HepG2 (cell line): Measurements from ENCODE around the gene CDC26. TPM values are rescaled to one million over a fixed set of nuclear protein-coding genes. Genes with fewer than 3 reads are reported as not detected.

Experiments used
- BORCS8-MEF2B ChIP-seq: sonication (generic); formaldehyde crosslinking; IDR thresholded peaks from 2 replicates; pipeline ENCODE4 v1.8.0; 2022; ENCODE audit warnings: mild to moderate bottlenecking, missing genetic modification reagents
- GATA4 ChIP-seq: sonication (generic); IDR thresholded peaks from 2 replicates; pipeline ENCODE4 v1.6.1; 2016; ENCODE audit warnings: antibody characterized with exemption, low read depth, borderline replicate concordance
- HNRNPUL1 ChIP-seq: fragments of 200-400 bp; formaldehyde crosslinking; IDR thresholded peaks from 2 replicates; pipeline ENCODE4 v1.6.1; 2017; ENCODE audit warnings: low read depth, mild to moderate bottlenecking, low read length, moderate library complexity
- MED13 ChIP-seq: sonication (generic); formaldehyde crosslinking; IDR thresholded peaks from 2 replicates; pipeline ENCODE4 v1.5.0; 2020; ENCODE audit warnings: missing genetic modification reagents
- PTBP1 ChIP-seq: fragments of 200-400 bp; formaldehyde crosslinking; IDR thresholded peaks from 2 replicates; pipeline ENCODE4 v1.6.1; 2018; ENCODE audit warnings: low read length, low read depth; ENCODE audit not compliant: poor library complexity, severe bottlenecking
- ZBTB42 ChIP-seq: sonication (generic); formaldehyde crosslinking; IDR thresholded peaks from 2 replicates; pipeline ENCODE4 v1.5.0; 2020; ENCODE audit warnings: mild to moderate bottlenecking, missing genetic modification reagents
- ZNF326 ChIP-seq: sonication (generic); formaldehyde crosslinking; IDR thresholded peaks from 2 replicates; pipeline ENCODE4 v1.4.0; 2020; ENCODE audit warnings: missing genetic modification reagents, borderline replicate concordance
- ZNF530 ChIP-seq: sonication (generic); formaldehyde crosslinking; IDR thresholded peaks from 2 replicates; pipeline ENCODE4 v1.5.0; 2020; ENCODE audit warnings: low read depth, mild to moderate bottlenecking, missing genetic modification reagents
- ZNF567 ChIP-seq: sonication (generic); formaldehyde crosslinking; IDR thresholded peaks from 2 replicates; pipeline ENCODE4 v1.8.1; 2023; ENCODE audit warnings: mild to moderate bottlenecking, missing genetic modification reagents, borderline replicate concordance
- ZNF605 ChIP-seq: sonication (generic); formaldehyde crosslinking; IDR thresholded peaks from 2 replicates; pipeline ENCODE4 v1.8.0; 2022; ENCODE audit warnings: mild to moderate bottlenecking, missing genetic modification reagents
- polyA plus RNA-seq, 8 experiments: library from polyadenylated mRNA; depleted of rRNA in 3 of 8; stranded (reverse) in 7 of 8; unstranded in 1 of 8; fragments of >200 nt; fragmentation: Illumina TruSeq in 4 of 8; extraction: Trizol in 4 of 8; gene quantifications; 2 replicates each; pipeline versions ENCODE4 v1.2.1 to v1.2.3, GENCODE V29; 2011 to 2016; ENCODE audit warnings: low read depth in 4 of 8, missing spikeins in 1 of 8, mixed read lengths in 1 of 8; ENCODE audit not compliant: insufficient read depth in 1 of 8
- total RNA-seq, 5 experiments: library from RNA; depleted of rRNA; stranded (reverse); fragments of >200 nt; fragmentation: Illumina TruSeq; extraction: Trizol; gene quantifications; 2 replicates each; pipeline ENCODE4 v1.2.3, GENCODE V29; 2016; ENCODE audit warnings: low read depth in 1 of 5
- TF ChIP-seq, protein P1 (sequence below): sonication (generic); formaldehyde crosslinking; IDR thresholded peaks from 2 replicates; pipeline ENCODE4 v1.4.0; 2020; ENCODE audit warnings: mild to moderate bottlenecking, missing genetic modification reagents
- TF ChIP-seq, protein P2 (sequence below): IDR thresholded peaks from 2 replicates; pipeline ENCODE4 v1.6.1; 2012; ENCODE audit warnings: low read length, improper control_type of control experiment
- TF ChIP-seq, protein P3 (sequence below): sonication (generic); formaldehyde crosslinking; IDR thresholded peaks from 2 replicates; pipeline ENCODE4 v1.4.0; 2020; ENCODE audit warnings: missing genetic modification reagents, mild to moderate bottlenecking, borderline replicate concordance

CDC26 gene
- total and polyA plus RNA-seq, 2 of the 13 experiments (the other 11 are each of a cell fraction or from before 2014, with no cell fraction given): 26.6 to 57.9 TPM

DNA sequence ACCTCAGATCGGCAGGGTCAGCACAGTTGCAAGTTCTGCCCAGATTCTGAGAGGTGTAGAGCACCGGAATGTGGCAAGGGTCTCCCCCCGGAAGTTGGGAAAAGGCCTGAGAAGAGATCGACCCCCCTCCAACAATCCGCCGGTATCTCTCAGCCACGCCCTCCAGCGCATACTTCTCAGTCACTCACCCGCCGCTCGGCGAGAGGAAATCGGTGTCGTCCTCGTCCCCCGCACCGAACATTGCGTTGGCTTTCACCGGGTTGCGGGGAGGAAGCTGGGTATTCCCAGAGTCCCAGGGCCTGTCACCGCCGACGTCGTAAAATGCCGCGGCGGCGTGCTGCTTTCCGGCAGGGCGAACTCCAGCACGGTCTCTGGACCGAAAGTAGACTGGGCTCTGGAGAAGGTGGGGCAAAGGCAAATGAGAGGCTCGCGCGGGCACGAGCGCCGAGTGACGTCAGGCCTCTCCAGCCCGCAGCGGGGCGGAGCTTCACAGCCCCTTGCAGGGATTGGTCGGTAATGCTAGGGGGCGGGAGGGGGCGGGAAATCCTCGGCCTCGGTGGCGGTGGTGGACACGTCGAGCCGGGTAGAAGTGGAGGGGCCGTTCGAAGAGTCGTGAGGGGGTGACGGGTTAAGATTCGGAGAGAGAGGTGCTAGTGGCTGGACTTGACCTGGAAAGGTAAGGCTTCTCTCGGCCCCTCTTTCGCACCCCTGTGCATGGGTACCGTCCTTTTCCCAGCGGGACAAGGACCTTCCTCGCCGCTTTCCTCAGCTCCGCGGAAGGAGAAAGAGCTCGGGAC lies 54.2 kb downstream of the CDC26 start, which contains the start of the genes FKBP15 and SLC31A1 (continued):
- TF ChIP-seq ZNF326 (no peak), BORCS8-MEF2B (CRISPR knock-in tag) (no peak; the same call in 1 of the 2 replicates), MED13 (CRISPR knock-in tag) (no peak), ZNF567 (CRISPR knock-in tag) (no peak), HNRNPUL1 (no peak), ZBTB42 (CRISPR knock-in tag) (0 out of 2 replicates have a peak, but pooled peaks have one; percentile 22), PTBP1 (no peak), GATA4 (no peak), ZNF530 (CRISPR knock-in tag) (no peak), ZNF605 (CRISPR knock-in tag) (no peak)
- TF ChIP-seq, protein P1, sequence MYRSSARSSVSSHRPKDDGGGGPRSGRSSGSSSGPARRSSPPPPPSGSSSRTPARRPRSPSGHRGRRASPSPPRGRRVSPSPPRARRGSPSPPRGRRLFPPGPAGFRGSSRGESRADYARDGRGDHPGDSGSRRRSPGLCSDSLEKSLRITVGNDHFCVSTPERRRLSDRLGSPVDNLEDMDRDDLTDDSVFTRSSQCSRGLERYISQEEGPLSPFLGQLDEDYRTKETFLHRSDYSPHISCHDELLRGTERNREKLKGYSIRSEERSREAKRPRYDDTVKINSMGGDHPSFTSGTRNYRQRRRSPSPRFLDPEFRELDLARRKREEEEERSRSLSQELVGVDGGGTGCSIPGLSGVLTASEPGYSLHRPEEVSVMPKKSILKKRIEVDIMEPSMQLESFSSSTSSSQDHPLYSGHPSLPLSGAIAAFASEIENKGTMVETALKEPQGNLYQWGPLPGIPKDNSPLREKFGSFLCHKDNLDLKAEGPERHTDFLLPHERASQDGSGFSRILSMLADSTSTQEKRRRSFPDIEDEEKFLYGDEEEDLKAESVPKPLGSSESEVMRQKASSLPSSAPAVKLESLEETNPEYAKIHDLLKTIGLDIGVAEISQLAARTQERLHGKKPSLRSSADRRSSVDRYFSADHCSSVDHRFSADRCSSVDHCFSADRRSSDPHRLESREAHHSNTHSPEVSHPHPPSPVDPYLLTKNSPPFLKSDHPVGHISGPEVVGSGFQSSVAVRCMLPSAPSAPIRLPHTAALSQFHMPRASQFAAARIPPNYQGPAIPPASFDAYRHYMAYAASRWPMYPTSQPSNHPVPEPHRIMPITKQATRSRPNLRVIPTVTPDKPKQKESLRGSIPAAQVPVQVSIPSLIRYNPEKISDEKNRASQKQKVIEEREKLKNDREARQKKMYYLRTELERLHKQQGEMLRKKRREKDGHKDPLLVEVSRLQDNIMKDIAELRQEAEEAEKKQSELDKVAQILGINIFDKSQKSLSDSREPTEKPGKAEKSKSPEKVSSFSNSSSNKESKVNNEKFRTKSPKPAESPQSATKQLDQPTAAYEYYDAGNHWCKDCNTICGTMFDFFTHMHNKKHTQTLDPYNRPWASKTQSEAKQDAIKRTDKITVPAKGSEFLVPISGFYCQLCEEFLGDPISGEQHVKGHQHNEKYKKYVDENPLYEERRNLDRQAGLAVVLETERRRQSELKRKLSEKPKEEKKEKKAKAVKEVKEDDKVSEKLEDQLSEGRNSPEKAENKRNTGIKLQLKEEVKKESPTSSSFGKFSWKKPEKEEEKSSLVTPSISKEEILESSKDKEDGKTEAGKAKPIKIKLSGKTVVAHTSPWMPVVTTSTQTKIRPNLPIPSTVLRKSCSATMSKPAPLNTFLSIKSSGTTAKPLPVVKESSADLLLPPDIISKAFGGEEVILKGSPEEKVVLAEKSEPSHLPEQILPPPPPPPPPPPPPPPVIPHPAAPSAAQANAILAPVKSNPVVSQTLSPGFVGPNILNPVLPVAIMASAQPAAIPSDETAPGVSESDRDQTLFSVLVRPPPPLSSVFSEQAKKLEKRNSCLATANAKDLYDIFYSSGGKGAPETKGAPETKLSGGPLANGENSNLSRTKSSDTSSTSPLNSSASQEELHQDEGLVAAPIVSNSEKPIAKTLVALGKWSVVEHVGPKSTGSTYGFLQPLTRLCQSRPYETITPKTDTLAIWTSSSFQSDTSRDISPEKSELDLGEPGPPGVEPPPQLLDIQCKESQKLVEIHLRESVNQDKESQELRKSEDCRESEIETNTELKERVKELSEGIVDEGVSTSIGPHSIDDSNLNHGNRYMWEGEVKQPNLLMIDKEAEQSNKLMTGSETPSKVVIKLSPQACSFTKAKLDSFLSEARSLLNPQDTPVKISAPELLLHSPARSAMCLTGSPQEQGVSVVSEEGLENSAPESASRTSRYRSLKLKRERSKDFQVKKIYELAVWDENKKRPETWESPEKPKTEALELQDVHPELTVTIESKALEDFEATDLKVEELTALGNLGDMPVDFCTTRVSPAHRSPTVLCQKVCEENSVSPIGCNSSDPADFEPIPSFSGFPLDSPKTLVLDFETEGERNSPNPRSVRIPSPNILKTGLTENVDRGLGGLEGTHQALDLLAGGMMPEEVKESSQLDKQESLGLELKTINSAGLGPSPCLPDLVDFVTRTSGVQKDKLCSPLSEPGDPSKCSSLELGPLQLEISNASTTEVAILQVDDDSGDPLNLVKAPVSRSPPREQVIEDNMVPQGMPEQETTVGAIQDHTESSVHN (CRISPR knock-in tag): no peak; the same call in 1 of the 2 replicates
- TF ChIP-seq, protein P2, sequence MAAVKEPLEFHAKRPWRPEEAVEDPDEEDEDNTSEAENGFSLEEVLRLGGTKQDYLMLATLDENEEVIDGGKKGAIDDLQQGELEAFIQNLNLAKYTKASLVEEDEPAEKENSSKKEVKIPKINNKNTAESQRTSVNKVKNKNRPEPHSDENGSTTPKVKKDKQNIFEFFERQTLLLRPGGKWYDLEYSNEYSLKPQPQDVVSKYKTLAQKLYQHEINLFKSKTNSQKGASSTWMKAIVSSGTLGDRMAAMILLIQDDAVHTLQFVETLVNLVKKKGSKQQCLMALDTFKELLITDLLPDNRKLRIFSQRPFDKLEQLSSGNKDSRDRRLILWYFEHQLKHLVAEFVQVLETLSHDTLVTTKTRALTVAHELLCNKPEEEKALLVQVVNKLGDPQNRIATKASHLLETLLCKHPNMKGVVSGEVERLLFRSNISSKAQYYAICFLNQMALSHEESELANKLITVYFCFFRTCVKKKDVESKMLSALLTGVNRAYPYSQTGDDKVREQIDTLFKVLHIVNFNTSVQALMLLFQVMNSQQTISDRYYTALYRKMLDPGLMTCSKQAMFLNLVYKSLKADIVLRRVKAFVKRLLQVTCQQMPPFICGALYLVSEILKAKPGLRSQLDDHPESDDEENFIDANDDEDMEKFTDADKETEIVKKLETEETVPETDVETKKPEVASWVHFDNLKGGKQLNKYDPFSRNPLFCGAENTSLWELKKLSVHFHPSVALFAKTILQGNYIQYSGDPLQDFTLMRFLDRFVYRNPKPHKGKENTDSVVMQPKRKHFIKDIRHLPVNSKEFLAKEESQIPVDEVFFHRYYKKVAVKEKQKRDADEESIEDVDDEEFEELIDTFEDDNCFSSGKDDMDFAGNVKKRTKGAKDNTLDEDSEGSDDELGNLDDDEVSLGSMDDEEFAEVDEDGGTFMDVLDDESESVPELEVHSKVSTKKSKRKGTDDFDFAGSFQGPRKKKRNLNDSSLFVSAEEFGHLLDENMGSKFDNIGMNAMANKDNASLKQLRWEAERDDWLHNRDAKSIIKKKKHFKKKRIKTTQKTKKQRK: no peak
- TF ChIP-seq, protein P3, sequence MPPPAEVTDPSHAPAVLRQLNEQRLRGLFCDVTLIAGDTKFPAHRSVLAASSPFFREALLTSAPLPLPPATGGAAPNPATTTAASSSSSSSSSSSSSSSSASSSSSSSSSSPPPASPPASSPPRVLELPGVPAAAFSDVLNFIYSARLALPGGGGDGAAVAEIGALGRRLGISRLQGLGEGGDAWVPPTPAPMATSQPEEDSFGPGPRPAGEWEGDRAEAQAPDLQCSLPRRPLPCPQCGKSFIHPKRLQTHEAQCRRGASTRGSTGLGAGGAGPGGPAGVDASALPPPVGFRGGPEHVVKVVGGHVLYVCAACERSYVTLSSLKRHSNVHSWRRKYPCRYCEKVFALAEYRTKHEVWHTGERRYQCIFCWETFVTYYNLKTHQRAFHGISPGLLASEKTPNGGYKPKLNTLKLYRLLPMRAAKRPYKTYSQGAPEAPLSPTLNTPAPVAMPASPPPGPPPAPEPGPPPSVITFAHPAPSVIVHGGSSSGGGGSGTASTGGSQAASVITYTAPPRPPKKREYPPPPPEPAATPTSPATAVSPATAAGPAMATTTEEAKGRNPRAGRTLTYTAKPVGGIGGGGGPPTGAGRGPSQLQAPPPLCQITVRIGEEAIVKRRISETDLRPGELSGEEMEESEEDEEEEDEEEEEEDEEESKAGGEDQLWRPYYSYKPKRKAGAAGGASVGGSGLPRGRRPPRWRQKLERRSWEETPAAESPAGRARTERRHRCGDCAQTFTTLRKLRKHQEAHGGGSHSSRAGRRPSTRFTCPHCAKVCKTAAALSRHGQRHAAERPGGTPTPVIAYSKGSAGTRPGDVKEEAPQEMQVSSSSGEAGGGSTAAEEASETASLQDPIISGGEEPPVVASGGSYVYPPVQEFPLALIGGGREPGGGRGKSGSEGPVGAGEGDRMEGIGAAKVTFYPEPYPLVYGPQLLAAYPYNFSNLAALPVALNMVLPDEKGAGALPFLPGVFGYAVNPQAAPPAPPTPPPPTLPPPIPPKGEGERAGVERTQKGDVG: 0 out of 2 replicates have a peak, but pooled peaks have one; percentile 30
